CD14-positive monocyte (primary cell): ENCODE data around the gene KCNAB1. TPM values are rescaled to one million over a fixed set of nuclear protein-coding genes. Genes with fewer than 3 reads are reported as not detected.

Experiments used
- DNase-seq, 3 donors: peaks; one replicate each; pipeline ENCODE4 v3.0.0-alpha.2; 2011 to 2022
- H2AFZ ChIP-seq: 2 replicates; pipeline ENCODE4 v1.6.0; 2012; ENCODE audit warnings: mild to moderate bottlenecking, low read depth, low read length, inconsistent platforms; ENCODE audit not compliant: insufficient read depth, poor library complexity, severe bottlenecking
- H3K27ac ChIP-seq, 2 donors: 1 replicate in 1 of 2; 2 replicates in 1 of 2; pipeline ENCODE4 v1.5.1; 2012 to 2013; ENCODE audit warnings: low read length in 2 of 2, control low read depth in 1 of 2, inconsistent platforms in 1 of 2, low read depth in 1 of 2, mild to moderate bottlenecking in 1 of 2
- H3K27me3 ChIP-seq, 2 donors: one replicate each; pipeline versions ENCODE4 v1.6.0 to v1.6.1; 2011 to 2013; ENCODE audit warnings: low read length in 2 of 2; ENCODE audit not compliant: control insufficient read depth in 2 of 2, insufficient read depth in 2 of 2
- H3K36me3 ChIP-seq, 2 donors: replicated peaks in 1 of 2; 1 replicate in 1 of 2; 2 replicates in 1 of 2; pipeline versions ENCODE4 v1.5.1 to v1.6.1; 2012 to 2013; ENCODE audit warnings: low read length in 2 of 2, control low read depth in 1 of 2, inconsistent platforms in 1 of 2, mild to moderate bottlenecking in 1 of 2; ENCODE audit not compliant: insufficient read depth in 2 of 2, control insufficient read depth in 1 of 2
- H3K4me1 ChIP-seq, 2 donors: 1 replicate in 1 of 2; 2 replicates in 1 of 2; pipeline versions ENCODE4 v1.5.1 to v1.6.1; 2012 to 2013; ENCODE audit warnings: low read length in 2 of 2, control low read depth in 1 of 2, inconsistent platforms in 1 of 2, mild to moderate bottlenecking in 1 of 2, moderate library complexity in 1 of 2; ENCODE audit not compliant: insufficient read depth in 2 of 2, control insufficient read depth in 1 of 2
- H3K4me2 ChIP-seq: replicated peaks from 2 replicates; pipeline ENCODE3; 2012; ENCODE audit warnings: low read length, moderate library complexity, mild to moderate bottlenecking; ENCODE audit not compliant: poor library complexity, severe bottlenecking; ENCODE audit errors: extremely low read depth
- H3K4me3 ChIP-seq, 3 experiments: fragments of 200-600 bp in 1 of 3; sonication (generic) in 1 of 3; replicated peaks in 1 of 3; 1 replicate in 2 of 3; 2 replicates in 1 of 3; pipeline ENCODE4 v1.5.1; 2011 to 2013; ENCODE audit warnings: low read length in 3 of 3, mild to moderate bottlenecking in 3 of 3, control low read depth in 2 of 3, low read depth in 2 of 3, inconsistent platforms in 1 of 3, moderate library complexity in 1 of 3
- H3K79me2 ChIP-seq: 2 replicates; pipeline ENCODE4 v1.6.0; 2012; ENCODE audit warnings: mild to moderate bottlenecking, control low read depth, inconsistent platforms, low read length, moderate library complexity; ENCODE audit not compliant: insufficient read depth
- H3K9ac ChIP-seq: 2 replicates; pipeline ENCODE4 v1.6.0; 2017; ENCODE audit warnings: low read length, mild to moderate bottlenecking; ENCODE audit not compliant: insufficient read depth, poor library complexity, severe bottlenecking
- H3K9me3 ChIP-seq, 2 donors: replicated peaks in 1 of 2; 1 replicate in 1 of 2; 2 replicates in 1 of 2; pipeline versions ENCODE4 v1.5.1 to v1.6.1; 2012 to 2013; ENCODE audit warnings: low read length in 2 of 2, control low read depth in 1 of 2; ENCODE audit not compliant: control insufficient read depth in 1 of 2, insufficient read depth in 1 of 2
- H4K20me1 ChIP-seq: 2 replicates; pipeline ENCODE4 v1.6.0; 2012; ENCODE audit warnings: mild to moderate bottlenecking, low read length, control low read depth, moderate library complexity; ENCODE audit not compliant: insufficient read depth
- H3K27ac Mint-ChIP-seq, 7 donors: one replicate each; pipeline ENCODE4 v1.8.0; 2020; ENCODE audit warnings: mild to moderate bottlenecking in 7 of 7, mixed read lengths in 7 of 7, moderate library complexity in 6 of 7, inconsistent platforms in 2 of 7
- H3K27me3 Mint-ChIP-seq, 3 donors: one replicate each; pipeline ENCODE4 v1.8.0; 2021 to 2022; ENCODE audit warnings: low read depth in 3 of 3, mild to moderate bottlenecking in 3 of 3, mixed read lengths in 3 of 3, moderate library complexity in 3 of 3, inconsistent platforms in 1 of 3
- H3K36me3 Mint-ChIP-seq, 2 donors: one replicate each; pipeline ENCODE4 v1.8.0; 2020; ENCODE audit warnings: mixed read lengths in 2 of 2, inconsistent platforms in 1 of 2, mild to moderate bottlenecking in 1 of 2
- H3K4me1 Mint-ChIP-seq: one replicate; pipeline ENCODE4 v1.8.0; 2020; ENCODE audit warnings: mild to moderate bottlenecking, mixed read lengths
- H3K4me3 Mint-ChIP-seq, 2 donors: one replicate each; pipeline ENCODE4 v1.8.0; 2020; ENCODE audit warnings: mild to moderate bottlenecking in 2 of 2, mixed read lengths in 2 of 2, moderate library complexity in 1 of 2
- H3K9me3 Mint-ChIP-seq, 7 donors: one replicate each; pipeline ENCODE4 v1.8.0; 2020 to 2022; ENCODE audit warnings: mixed read lengths in 7 of 7, mild to moderate bottlenecking in 6 of 7, moderate library complexity in 6 of 7, inconsistent platforms in 2 of 7
- WGBS: methylation state at CpG from one replicate; pipeline ENCODE4 v1.1.5; 2013; ENCODE audit warnings: missing lambda C conversion rate; ENCODE audit not compliant: insufficient coverage; 5-methylcytosine and 5-hydroxymethylcytosine counted together
- intact Hi-C, 2 donors: fragments of 100-400 bp; cut with micrococcal nuclease; formaldehyde crosslinking; loops; one replicate each; pipeline versions ENCODE4 v1.15.0 to v1.15.1; 2023
- polyA plus RNA-seq, 3 donors: library from polyadenylated mRNA; depleted of rRNA in 1 of 3; unstranded in 2 of 3; stranded (reverse) in 1 of 3; fragments of 300-500 nt in 2 of 3; fragments of >200 nt in 1 of 3; fragmentation: Illumina TruSeq in 2 of 3; gene quantifications; 1 replicate in 2 of 3; 2 replicates in 1 of 3; pipeline ENCODE4 v1.2.3, GENCODE V29; 2012 to 2021
- TF ChIP-seq, protein P1 (sequence below): fragments of 200-600 bp; IDR thresholded peaks from one replicate; pipeline ENCODE4 v1.8.0; 2022; ENCODE audit warnings: antibody characterized with exemption, mild to moderate bottlenecking

The KCNAB1 gene
- polyA plus RNA-seq, 3 donors = 0.08 to 0.14 TPM; not detected in 1

DNA sequence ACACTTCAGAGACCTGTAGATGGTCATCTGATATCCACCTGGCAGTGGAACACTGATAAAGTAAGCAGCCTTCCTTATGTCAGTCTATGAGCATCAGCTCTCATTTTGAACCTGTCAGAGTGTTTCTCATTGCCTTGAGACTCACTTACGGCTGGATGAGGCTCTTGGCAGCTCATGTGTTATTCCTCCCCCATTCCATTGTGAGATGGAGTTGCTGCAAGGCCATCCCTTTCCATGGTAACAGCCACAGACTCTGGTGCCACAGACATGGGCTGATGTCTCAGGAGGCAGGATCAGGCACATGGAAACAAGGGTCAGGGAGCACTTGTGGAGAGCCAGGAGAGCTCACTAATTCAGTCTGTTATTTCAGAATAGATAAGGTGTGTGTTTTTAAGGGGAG lies 11.9 kb downstream of the KCNAB1 start:
- Mint-ChIP-seq H3K36me3 (no peaks in the 10 kb centered on the region), H3K27me3 (peaks cover 1 to 4% (median 3%) of the 10 kb centered on the region in 3 donors), H3K4me3 (no peak overlapping the region), H3K27ac (peak overlapping the region in 1 of 7 donors; percentile 7), H3K9me3 (no peaks in the 10 kb centered on the region), H3K4me1 (peaks cover 3% of the 10 kb centered on the region)
- TF ChIP-seq, protein P1, sequence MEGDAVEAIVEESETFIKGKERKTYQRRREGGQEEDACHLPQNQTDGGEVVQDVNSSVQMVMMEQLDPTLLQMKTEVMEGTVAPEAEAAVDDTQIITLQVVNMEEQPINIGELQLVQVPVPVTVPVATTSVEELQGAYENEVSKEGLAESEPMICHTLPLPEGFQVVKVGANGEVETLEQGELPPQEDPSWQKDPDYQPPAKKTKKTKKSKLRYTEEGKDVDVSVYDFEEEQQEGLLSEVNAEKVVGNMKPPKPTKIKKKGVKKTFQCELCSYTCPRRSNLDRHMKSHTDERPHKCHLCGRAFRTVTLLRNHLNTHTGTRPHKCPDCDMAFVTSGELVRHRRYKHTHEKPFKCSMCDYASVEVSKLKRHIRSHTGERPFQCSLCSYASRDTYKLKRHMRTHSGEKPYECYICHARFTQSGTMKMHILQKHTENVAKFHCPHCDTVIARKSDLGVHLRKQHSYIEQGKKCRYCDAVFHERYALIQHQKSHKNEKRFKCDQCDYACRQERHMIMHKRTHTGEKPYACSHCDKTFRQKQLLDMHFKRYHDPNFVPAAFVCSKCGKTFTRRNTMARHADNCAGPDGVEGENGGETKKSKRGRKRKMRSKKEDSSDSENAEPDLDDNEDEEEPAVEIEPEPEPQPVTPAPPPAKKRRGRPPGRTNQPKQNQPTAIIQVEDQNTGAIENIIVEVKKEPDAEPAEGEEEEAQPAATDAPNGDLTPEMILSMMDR = no peak
- no peaks in the 10 kb centered on the region for H4K20me1 ChIP-seq
- DNase-seq = no peak
- no peak overlapping the region for H3K27ac ChIP-seq
- H3K9me3 ChIP-seq = no peaks in the 10 kb centered on the region
- H2AFZ ChIP-seq = no peak overlapping the region
- H3K4me2 ChIP-seq = no peak overlapping the region
- no CpG with 5 or more reads among the region's 1 CpG for WGBS
- no peaks in the 10 kb centered on the region for H3K79me2 ChIP-seq
- H3K4me1 ChIP-seq = peaks cover 2 to 5% of the 10 kb centered on the region in 2 donors
- no peaks in the 10 kb centered on the region for H3K36me3 ChIP-seq
- intact Hi-C loops = no loop called here
- no peak overlapping the region for H3K4me3 ChIP-seq
- no peaks in the 10 kb centered on the region for H3K27me3 ChIP-seq
- no peak overlapping the region for H3K9ac ChIP-seq

GRCh38 chr3:156133076-156133475 lies 12.7 kb downstream of the KCNAB1 start:
- Histone ChIP-seq H3K36me3 (no peaks in the 10 kb centered on the region), H3K79me2 (no peaks in the 10 kb centered on the region), H3K4me2 (no peak overlapping the region), H3K4me3 (no peak overlapping the region), H2AFZ (no peak overlapping the region), H3K27me3 (no peaks in the 10 kb centered on the region), H3K4me1 (peaks cover 3 to 7% of the 10 kb centered on the region in 2 donors), H3K9ac (no peak overlapping the region), H3K27ac (no peak overlapping the region), H3K9me3 (no peaks in the 10 kb centered on the region), H4K20me1 (no peaks in the 10 kb centered on the region)
- H3K27me3 Mint-ChIP-seq = peaks cover 1 to 4% (median 3%) of the 10 kb centered on the region in 3 donors
- no CpG with 5 or more reads among the region's 1 CpG for WGBS
- no peak for DNase-seq
- intact Hi-C loops = no loop called here
- no peak overlapping the region for H3K4me3 Mint-ChIP-seq
- no peaks in the 10 kb centered on the region for H3K9me3 Mint-ChIP-seq
- TF ChIP-seq, protein P1 = no peak
- no peaks in the 10 kb centered on the region for H3K36me3 Mint-ChIP-seq
- H3K27ac Mint-ChIP-seq = no peak overlapping the region
- H3K4me1 Mint-ChIP-seq = peaks cover 4% of the 10 kb centered on the region
